SK-N-SH treated with all-trans-retinoic acid at 6 μM for 48 hours (cell line): ENCODE data around the gene NME7.

Experiments
- ARNTL ChIP-seq: fragments of 450-650 bp; formaldehyde crosslinking; IDR thresholded peaks from 2 replicates; pipeline ENCODE4 v1.5.0; 2020; ENCODE audit warnings: low read depth, mild to moderate bottlenecking, moderate library complexity, borderline replicate concordance
- RARB ChIP-seq: fragments of 250-450 bp; sonication (Bioruptor Pico); IDR thresholded peaks from 2 replicates; pipeline ENCODE4 v1.8.0; 2021; ENCODE audit warnings: mild to moderate bottlenecking, moderate library complexity
- TF ChIP-seq, protein P1 (sequence below): fragments of 250-450 bp; sonication (Bioruptor Pico); IDR thresholded peaks from 2 replicates; pipeline ENCODE4 v1.8.0; 2021; ENCODE audit warnings: low read depth, mild to moderate bottlenecking, moderate library complexity, borderline replicate concordance
- TF ChIP-seq, protein P2 (sequence below): fragments of 250-450 bp; sonication (Bioruptor Pico); IDR thresholded peaks from 2 replicates; pipeline ENCODE4 v1.5.1; 2020; ENCODE audit warnings: low read depth, mild to moderate bottlenecking, moderate library complexity

DNA sequence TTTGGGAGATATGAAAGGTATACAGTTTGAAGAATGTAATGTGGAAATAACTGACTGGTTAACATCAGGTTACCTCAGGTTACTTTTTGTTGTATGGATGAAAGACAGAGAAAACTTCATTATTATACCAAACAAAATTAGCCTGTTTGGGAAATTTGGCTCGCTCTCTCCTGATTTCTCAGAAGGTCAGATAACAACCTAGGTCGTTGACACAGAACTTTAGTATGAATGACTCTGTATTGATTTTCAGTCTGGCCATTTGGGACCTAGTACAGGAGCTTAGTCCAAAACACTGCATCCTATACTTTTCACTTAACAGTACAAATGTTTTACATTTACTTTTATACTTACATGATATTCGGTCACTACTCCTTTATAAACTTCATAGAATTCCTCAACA lies 132.8 kb downstream of the NME7 start:
- TF ChIP-seq, protein P1, sequence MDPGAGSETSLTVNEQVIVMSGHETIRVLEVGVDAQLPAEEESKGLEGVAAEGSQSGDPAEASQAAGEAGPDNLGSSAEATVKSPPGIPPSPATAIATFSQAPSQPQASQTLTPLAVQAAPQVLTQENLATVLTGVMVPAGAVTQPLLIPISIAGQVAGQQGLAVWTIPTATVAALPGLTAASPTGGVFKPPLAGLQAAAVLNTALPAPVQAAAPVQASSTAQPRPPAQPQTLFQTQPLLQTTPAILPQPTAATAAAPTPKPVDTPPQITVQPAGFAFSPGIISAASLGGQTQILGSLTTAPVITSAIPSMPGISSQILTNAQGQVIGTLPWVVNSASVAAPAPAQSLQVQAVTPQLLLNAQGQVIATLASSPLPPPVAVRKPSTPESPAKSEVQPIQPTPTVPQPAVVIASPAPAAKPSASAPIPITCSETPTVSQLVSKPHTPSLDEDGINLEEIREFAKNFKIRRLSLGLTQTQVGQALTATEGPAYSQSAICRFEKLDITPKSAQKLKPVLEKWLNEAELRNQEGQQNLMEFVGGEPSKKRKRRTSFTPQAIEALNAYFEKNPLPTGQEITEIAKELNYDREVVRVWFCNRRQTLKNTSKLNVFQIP = no peak
- TF ChIP-seq RARB (no peak), ARNTL (CRISPR knock-in tag) (no peak)
- TF ChIP-seq, protein P2, sequence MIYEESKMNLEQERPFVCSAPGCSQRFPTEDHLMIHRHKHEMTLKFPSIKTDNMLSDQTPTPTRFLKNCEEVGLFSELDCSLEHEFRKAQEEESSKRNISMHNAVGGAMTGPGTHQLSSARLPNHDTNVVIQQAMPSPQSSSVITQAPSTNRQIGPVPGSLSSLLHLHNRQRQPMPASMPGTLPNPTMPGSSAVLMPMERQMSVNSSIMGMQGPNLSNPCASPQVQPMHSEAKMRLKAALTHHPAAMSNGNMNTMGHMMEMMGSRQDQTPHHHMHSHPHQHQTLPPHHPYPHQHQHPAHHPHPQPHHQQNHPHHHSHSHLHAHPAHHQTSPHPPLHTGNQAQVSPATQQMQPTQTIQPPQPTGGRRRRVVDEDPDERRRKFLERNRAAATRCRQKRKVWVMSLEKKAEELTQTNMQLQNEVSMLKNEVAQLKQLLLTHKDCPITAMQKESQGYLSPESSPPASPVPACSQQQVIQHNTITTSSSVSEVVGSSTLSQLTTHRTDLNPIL = no peak
